ENCODE results near the gene PGGHG.

The PGGHG gene

GRCh38 chr11:297586-298405 lies 8.9 kb downstream of the PGGHG start:
- no peak overlapping the region for H3K27ac ChIP-seq
- TF ChIP-seq ZFX (IDR thresholded peaks at IDR 0.05; ENCODE audit: borderline replicate concordance): no peak
- TF ChIP-seq, protein P1, sequence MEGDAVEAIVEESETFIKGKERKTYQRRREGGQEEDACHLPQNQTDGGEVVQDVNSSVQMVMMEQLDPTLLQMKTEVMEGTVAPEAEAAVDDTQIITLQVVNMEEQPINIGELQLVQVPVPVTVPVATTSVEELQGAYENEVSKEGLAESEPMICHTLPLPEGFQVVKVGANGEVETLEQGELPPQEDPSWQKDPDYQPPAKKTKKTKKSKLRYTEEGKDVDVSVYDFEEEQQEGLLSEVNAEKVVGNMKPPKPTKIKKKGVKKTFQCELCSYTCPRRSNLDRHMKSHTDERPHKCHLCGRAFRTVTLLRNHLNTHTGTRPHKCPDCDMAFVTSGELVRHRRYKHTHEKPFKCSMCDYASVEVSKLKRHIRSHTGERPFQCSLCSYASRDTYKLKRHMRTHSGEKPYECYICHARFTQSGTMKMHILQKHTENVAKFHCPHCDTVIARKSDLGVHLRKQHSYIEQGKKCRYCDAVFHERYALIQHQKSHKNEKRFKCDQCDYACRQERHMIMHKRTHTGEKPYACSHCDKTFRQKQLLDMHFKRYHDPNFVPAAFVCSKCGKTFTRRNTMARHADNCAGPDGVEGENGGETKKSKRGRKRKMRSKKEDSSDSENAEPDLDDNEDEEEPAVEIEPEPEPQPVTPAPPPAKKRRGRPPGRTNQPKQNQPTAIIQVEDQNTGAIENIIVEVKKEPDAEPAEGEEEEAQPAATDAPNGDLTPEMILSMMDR (IDR thresholded peaks at IDR 0.05): no peak

GRCh38 chr11:298406-299065 lies 9.6 kb downstream of the PGGHG start:
- TF ChIP-seq ZFX (IDR thresholded peaks at IDR 0.05; ENCODE audit: borderline replicate concordance): no peak
- TF ChIP-seq, protein P1 (IDR thresholded peaks at IDR 0.05): no peak
- no peak overlapping the region for H3K27ac ChIP-seq

DNA sequence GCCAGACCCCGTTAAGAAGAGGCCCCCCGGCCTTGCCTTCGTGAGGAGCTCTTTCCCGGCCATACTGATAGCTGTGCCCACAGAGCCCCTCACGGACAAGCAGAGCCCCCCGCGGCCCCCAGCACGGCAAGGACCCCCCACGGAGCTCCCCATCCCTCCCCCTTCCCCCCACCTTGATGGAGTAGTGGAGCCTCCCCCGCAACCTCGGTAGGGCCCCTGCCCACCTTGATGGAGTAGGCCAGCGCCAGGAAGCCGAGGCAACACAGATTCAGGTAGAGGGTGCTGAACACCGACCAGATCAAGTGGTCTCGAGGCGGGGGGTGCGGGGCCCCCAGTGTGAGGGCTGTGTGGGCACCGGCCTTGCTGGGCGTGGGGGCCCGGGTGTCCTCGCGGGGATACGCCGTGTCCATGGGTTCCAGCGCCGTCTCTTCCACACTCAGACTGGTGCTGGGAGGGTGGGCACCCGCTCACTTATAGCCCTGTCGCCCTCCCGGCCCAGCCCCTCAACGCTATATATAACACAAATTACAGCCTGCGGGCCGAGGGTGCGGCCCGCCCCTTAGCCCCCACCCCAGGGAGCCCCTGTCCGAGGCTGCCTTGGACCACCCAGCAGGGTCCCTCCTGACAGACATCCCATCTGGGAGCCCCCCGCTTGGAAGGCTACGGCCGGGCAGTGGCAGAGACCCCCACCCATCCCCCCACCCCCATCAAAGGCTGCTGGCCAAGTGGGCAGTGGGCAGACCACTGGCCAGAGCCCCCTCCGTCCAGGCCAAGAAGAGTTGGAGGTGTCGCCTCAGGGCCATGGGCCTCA lies 10.4 kb downstream of the PGGHG start, which contains the start of gene IFITM5:
Gene IFITM5 (minus strand): TSS at position 446 of the 811 bp plus-strand sequence. CDS start 36 bp downstream, at position 410.
- H3K27ac ChIP-seq: no peak within 1 kb of the TSS
- TF ChIP-seq, protein P1 (IDR thresholded peaks at IDR 0.05): no peak
- no peak for TF ChIP-seq ZFX (IDR thresholded peaks at IDR 0.05; ENCODE audit: borderline replicate concordance)

- TF ChIP-seq, protein P1 (IDR thresholded peaks at IDR 0.05): no peak
- TF ChIP-seq ZFX (IDR thresholded peaks at IDR 0.05; ENCODE audit: borderline replicate concordance): no peak
- no peak overlapping the region for H3K27ac ChIP-seq
These were observed 11.2 kb downstream of the PGGHG start for GRCh38 chr11:299951-300735.

DNA sequence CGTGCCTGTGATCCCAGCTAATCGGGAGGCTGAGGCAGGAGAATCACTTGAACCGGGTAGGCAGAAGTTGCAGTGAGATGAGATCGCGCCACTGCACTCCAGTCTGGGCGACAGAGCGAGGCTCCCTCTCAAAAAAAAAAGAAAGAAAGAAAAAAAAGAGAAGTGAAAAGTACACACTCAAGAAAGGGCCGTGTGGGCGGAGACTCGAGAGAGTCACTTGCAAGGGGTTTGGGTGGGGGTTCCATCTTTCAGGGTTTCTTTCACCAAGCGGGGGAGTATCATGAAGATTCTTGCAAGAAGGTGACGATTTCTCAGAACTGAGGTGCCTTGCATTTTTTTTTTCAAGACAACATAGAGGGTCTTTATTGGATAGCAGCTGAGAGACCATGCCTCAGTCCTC lies 14.4 kb downstream of the PGGHG start:
- no peak overlapping the region for H3K27ac ChIP-seq
- no peak for TF ChIP-seq ZFX (IDR thresholded peaks at IDR 0.05; ENCODE audit: borderline replicate concordance)

DNA sequence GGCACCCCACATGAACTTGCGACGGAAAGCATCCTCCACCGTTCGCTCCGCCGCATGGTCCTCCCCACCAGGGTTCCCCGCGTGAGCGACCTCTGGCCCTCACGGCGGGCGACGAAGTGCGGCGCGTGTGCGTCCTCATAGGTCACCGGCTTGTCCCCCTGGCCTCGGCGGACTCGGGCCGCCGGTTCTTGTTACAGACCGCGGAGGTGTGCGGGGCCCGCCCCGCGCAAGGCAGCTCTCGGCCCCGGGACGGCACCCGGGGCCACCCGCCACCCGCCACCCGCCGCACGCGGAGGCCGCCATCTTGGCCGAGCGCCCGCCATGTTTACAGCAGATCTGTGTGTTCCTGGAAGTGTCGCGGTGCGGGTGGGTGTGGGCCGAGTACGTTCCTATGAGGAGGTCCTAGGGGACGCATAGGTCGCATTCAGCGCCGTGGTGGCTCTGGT lies 15.2 kb downstream of the PGGHG start:
- TF ChIP-seq ZFX (IDR thresholded peaks at IDR 0.05; ENCODE audit: borderline replicate concordance): no peak
- TF ChIP-seq, protein P1 (IDR thresholded peaks at IDR 0.05): no peak
- no peak overlapping the region for H3K27ac ChIP-seq

Measured in 22Rv1 (cell line).